ENCODE measurements around the gene RABGAP1L.

GRCh38 chr1:174447866-174448530, 288.7 kb downstream of the RABGAP1L start, which contains the start of gene GPR52:
- no peak for TF ChIP-seq GABPA (IDR thresholded peaks at IDR 0.05 in 1 of 2, conservative IDR thresholded peaks at IDR 0.05 in 1 of 2)
- TF ChIP-seq SP1 (IDR thresholded peaks at IDR 0.05): no peak
- TF ChIP-seq, protein P1, sequence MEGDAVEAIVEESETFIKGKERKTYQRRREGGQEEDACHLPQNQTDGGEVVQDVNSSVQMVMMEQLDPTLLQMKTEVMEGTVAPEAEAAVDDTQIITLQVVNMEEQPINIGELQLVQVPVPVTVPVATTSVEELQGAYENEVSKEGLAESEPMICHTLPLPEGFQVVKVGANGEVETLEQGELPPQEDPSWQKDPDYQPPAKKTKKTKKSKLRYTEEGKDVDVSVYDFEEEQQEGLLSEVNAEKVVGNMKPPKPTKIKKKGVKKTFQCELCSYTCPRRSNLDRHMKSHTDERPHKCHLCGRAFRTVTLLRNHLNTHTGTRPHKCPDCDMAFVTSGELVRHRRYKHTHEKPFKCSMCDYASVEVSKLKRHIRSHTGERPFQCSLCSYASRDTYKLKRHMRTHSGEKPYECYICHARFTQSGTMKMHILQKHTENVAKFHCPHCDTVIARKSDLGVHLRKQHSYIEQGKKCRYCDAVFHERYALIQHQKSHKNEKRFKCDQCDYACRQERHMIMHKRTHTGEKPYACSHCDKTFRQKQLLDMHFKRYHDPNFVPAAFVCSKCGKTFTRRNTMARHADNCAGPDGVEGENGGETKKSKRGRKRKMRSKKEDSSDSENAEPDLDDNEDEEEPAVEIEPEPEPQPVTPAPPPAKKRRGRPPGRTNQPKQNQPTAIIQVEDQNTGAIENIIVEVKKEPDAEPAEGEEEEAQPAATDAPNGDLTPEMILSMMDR (IDR thresholded peaks at IDR 0.05; ENCODE audit: low read depth, low read length, missing input control): no peak
- TF ChIP-seq MAX (IDR thresholded peaks at IDR 0.05): no peak
- TF ChIP-seq, protein P2, sequence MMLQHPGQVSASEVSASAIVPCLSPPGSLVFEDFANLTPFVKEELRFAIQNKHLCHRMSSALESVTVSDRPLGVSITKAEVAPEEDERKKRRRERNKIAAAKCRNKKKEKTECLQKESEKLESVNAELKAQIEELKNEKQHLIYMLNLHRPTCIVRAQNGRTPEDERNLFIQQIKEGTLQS (IDR thresholded peaks at IDR 0.05): no peak
- TF ChIP-seq RAD21 (IDR thresholded peaks at IDR 0.05): no peak
- TF ChIP-seq, protein P3, sequence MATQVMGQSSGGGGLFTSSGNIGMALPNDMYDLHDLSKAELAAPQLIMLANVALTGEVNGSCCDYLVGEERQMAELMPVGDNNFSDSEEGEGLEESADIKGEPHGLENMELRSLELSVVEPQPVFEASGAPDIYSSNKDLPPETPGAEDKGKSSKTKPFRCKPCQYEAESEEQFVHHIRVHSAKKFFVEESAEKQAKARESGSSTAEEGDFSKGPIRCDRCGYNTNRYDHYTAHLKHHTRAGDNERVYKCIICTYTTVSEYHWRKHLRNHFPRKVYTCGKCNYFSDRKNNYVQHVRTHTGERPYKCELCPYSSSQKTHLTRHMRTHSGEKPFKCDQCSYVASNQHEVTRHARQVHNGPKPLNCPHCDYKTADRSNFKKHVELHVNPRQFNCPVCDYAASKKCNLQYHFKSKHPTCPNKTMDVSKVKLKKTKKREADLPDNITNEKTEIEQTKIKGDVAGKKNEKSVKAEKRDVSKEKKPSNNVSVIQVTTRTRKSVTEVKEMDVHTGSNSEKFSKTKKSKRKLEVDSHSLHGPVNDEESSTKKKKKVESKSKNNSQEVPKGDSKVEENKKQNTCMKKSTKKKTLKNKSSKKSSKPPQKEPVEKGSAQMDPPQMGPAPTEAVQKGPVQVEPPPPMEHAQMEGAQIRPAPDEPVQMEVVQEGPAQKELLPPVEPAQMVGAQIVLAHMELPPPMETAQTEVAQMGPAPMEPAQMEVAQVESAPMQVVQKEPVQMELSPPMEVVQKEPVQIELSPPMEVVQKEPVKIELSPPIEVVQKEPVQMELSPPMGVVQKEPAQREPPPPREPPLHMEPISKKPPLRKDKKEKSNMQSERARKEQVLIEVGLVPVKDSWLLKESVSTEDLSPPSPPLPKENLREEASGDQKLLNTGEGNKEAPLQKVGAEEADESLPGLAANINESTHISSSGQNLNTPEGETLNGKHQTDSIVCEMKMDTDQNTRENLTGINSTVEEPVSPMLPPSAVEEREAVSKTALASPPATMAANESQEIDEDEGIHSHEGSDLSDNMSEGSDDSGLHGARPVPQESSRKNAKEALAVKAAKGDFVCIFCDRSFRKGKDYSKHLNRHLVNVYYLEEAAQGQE (IDR thresholded peaks at IDR 0.05): no peak
- no peak for TF ChIP-seq EGR1 (IDR thresholded peaks at IDR 0.05; ENCODE audit: low read depth in 2 of 2)
- TF ChIP-seq TAF1 (conservative IDR thresholded peaks at IDR 0.05): no peak
- TF ChIP-seq JUND (IDR thresholded peaks at IDR 0.05): no peak
- no peak for TF ChIP-seq ZBTB33 (IDR thresholded peaks at IDR 0.05)

All from liver (tissue), 3 donors.